Tibial artery (tissue), 4 donors: ENCODE measurements around the gene TPTE.
"Not testable (repeated sequence)": the region's sequence is repeated elsewhere in the genome, so short reads cannot be mapped to it uniquely, and the experiment has no call there.

ENCODE experiments used
- DNase-seq, 2 donors: peaks; one replicate each; pipeline ENCODE4 v3.0.0-alpha.2; 2019
- H3K27ac ChIP-seq, 2 donors: fragments of 200-600 bp; sonication (generic) in 1 of 2; 1 replicate in 1 of 2; 2 replicates in 1 of 2; pipeline ENCODE4 v1.5.1; 2018 to 2019; ENCODE audit warnings: mild to moderate bottlenecking in 1 of 2
- H3K27me3 ChIP-seq, 2 donors: fragments of 200-600 bp; sonication (generic) in 1 of 2; one replicate each; pipeline versions ENCODE4 v1.5.1 to v1.6.0; 2016 to 2019
- H3K36me3 ChIP-seq, 3 donors: fragments of 200-600 bp; sonication (generic) in 2 of 3; one replicate each; pipeline ENCODE4 v1.5.1; 2016 to 2019; ENCODE audit warnings: mild to moderate bottlenecking in 2 of 3
- H3K4me1 ChIP-seq, 4 donors: fragments of 200-600 bp; sonication (generic) in 2 of 4; 1 replicate in 3 of 4; 2 replicates in 1 of 4; pipeline ENCODE4 v1.5.1; 2016 to 2019
- H3K4me3 ChIP-seq, 2 donors: fragments of 200-600 bp; sonication (generic) in 1 of 2; 1 replicate in 1 of 2; 2 replicates in 1 of 2; pipeline ENCODE4 v1.5.1; 2018 to 2019; ENCODE audit warnings: mild to moderate bottlenecking in 2 of 2
- H3K9me3 ChIP-seq, 3 donors: fragments of 200-600 bp; sonication (generic) in 1 of 3; one replicate each; pipeline ENCODE4 v1.5.1; 2016 to 2019
- CTCF ChIP-seq, 2 experiments: fragments of 200-600 bp in 1 of 2; fragments of 450-650 bp in 1 of 2; IDR thresholded peaks; one replicate each; pipeline ENCODE4 v1.5.1; 2017 to 2019; ENCODE audit warnings: antibody characterized with exemption in 2 of 2, mild to moderate bottlenecking in 1 of 2, moderate library complexity in 1 of 2
- intact Hi-C: fragments of 100-400 bp; cut with DNase I; formaldehyde crosslinking; loops from one replicate; pipeline ENCODE4 v1.15.0; 2023; ENCODE audit warnings: low total_unique reads

TPTE gene

GRCh38 chr21:10640446-10640845 lies 119.1 kb downstream of the TPTE start:
- TF ChIP-seq CTCF (IDR thresholded peaks at IDR 0.05): no peak
- H3K9me3 ChIP-seq: peaks cover 0 to 39% (median 19%) of the 10 kb centered on the region in 3 donors
- H3K27ac ChIP-seq: no peak overlapping the region
- DNase-seq: no peak
- intact Hi-C loops: no loop called here
- H3K4me1 ChIP-seq: no peaks in the 10 kb centered on the region
- no peaks in the 10 kb centered on the region for H3K27me3 ChIP-seq
- no peaks in the 10 kb centered on the region for H3K36me3 ChIP-seq
- no peak overlapping the region for H3K4me3 ChIP-seq

GRCh38 chr21:10641107-10641506 lies 119.7 kb downstream of the TPTE start:
- Histone ChIP-seq H3K4me1 (no peaks in the 10 kb centered on the region), H3K4me3 (no peak overlapping the region), H3K36me3 (no peaks in the 10 kb centered on the region), H3K27ac (no peak overlapping the region), H3K27me3 (no peaks in the 10 kb centered on the region), H3K9me3 (peaks cover 0 to 35% (median 19%) of the 10 kb centered on the region in 3 donors)
- DNase-seq: no peak
- no peak for TF ChIP-seq CTCF (IDR thresholded peaks at IDR 0.05)
- intact Hi-C loops: no loop called here

GRCh38 chr21:10645667-10646066 lies 124.3 kb downstream of the TPTE start:
- H3K27me3 ChIP-seq, H3K4me1 ChIP-seq, H3K36me3 ChIP-seq, H3K4me3 ChIP-seq, intact Hi-C loops, H3K27ac ChIP-seq, DNase-seq: not testable (repeated sequence)
- peaks cover 0 to 12% (median 10%) of the 10 kb centered on the region in 3 donors for H3K9me3 ChIP-seq

- H3K4me1 ChIP-seq, H3K36me3 ChIP-seq, DNase-seq, H3K9me3 ChIP-seq, H3K4me3 ChIP-seq, intact Hi-C loops, H3K27me3 ChIP-seq, H3K27ac ChIP-seq: not testable (repeated sequence)
Observed at GRCh38 chr21:10649350-10650149, 128.2 kb downstream of the TPTE start.

GRCh38 chr21:10650297-10650696 lies 128.9 kb downstream of the TPTE start:
- H3K9me3 ChIP-seq, intact Hi-C loops, H3K4me1 ChIP-seq, H3K27me3 ChIP-seq, H3K4me3 ChIP-seq, H3K27ac ChIP-seq, H3K36me3 ChIP-seq, DNase-seq: not testable (repeated sequence)
